GM19397 (cell line): Measurements from ENCODE around the gene ACTL6A.
A peak's percentile ranks its signal among the peaks of the same experiment; 100 is the strongest.

Experiments used
- ATAC-seq: cut with Tn5 transposase; IDR thresholded peaks from one replicate; pipeline ENCODE4 v1.9.1; 2021; ENCODE audit warnings: mild to moderate bottlenecking, moderate library complexity; ENCODE audit not compliant: unreplicated experiment

ACTL6A gene

GRCh38 chr3:179589143-179589542 lies 26.4 kb downstream of the ACTL6A start:
- no peak for ATAC-seq

- ATAC-seq: no peak
These were observed 27.9 kb downstream of the ACTL6A start for GRCh38 chr3:179590669-179591068.

GRCh38 chr3:179591313-179591712 lies 28.6 kb downstream of the ACTL6A start:
- ATAC-seq: no peak

GRCh38 chr3:179599531-179599930 lies 36.8 kb downstream of the ACTL6A start:
- ATAC-seq: no peak

GRCh38 chr3:179603321-179603720 lies 40.6 kb downstream of the ACTL6A start:
- ATAC-seq: no peak

GRCh38 chr3:179603831-179604230 lies 41.1 kb downstream of the ACTL6A start:
- ATAC-seq: no peak

GRCh38 chr3:179604321-179605078 lies 41.8 kb downstream of the ACTL6A start, which contains the start of the genes MRPL47 and NDUFB5:
MRPL47 (minus strand) TSS chr3:179604638; CDS start chr3:179604624, 14 bp downstream.
NDUFB5 (plus strand) TSS chr3:179604794; CDS start chr3:179604816, 22 bp downstream.
- ATAC-seq: peak; percentile 97

GRCh38 chr3:179606534-179607085 lies 43.9 kb downstream of the ACTL6A start:
- no peak for ATAC-seq

GRCh38 chr3:179608931-179609720 lies 46.4 kb downstream of the ACTL6A start:
- peak; percentile 41 for ATAC-seq

GRCh38 chr3:179610066-179610465 lies 47.3 kb downstream of the ACTL6A start:
- ATAC-seq: no peak

- ATAC-seq: no peak
These were observed 51.1 kb downstream of the ACTL6A start for GRCh38 chr3:179613807-179614206.

- no peak for ATAC-seq
These were observed 52.9 kb downstream of the ACTL6A start for GRCh38 chr3:179615458-179616173.

GRCh38 chr3:179622023-179622422 lies 59.3 kb downstream of the ACTL6A start:
- no peak for ATAC-seq

- ATAC-seq: no peak
These were observed 61.7 kb downstream of the ACTL6A start for GRCh38 chr3:179624451-179624850.

- no peak for ATAC-seq
These were observed 68.2 kb downstream of the ACTL6A start for GRCh38 chr3:179630753-179631451.
